CD14-positive monocyte (primary cell): ENCODE measurements around the gene RAX2. TPM values are rescaled to one million over a fixed set of nuclear protein-coding genes. Genes with fewer than 3 reads are reported as not detected.

ENCODE experiments used
- DNase-seq, 3 donors: peaks; one replicate each; pipeline ENCODE4 v3.0.0-alpha.2; 2011 to 2022
- H2AFZ ChIP-seq: 2 replicates; pipeline ENCODE4 v1.6.0; 2012; ENCODE audit warnings: mild to moderate bottlenecking, low read depth, low read length, inconsistent platforms; ENCODE audit not compliant: insufficient read depth, poor library complexity, severe bottlenecking
- H3K27ac ChIP-seq, 2 donors: 1 replicate in 1 of 2; 2 replicates in 1 of 2; pipeline ENCODE4 v1.5.1; 2012 to 2013; ENCODE audit warnings: low read length in 2 of 2, control low read depth in 1 of 2, inconsistent platforms in 1 of 2, low read depth in 1 of 2, mild to moderate bottlenecking in 1 of 2
- H3K27me3 ChIP-seq, 2 donors: one replicate each; pipeline versions ENCODE4 v1.6.0 to v1.6.1; 2011 to 2013; ENCODE audit warnings: low read length in 2 of 2; ENCODE audit not compliant: control insufficient read depth in 2 of 2, insufficient read depth in 2 of 2
- H3K36me3 ChIP-seq, 2 donors: replicated peaks in 1 of 2; 1 replicate in 1 of 2; 2 replicates in 1 of 2; pipeline versions ENCODE4 v1.5.1 to v1.6.1; 2012 to 2013; ENCODE audit warnings: low read length in 2 of 2, control low read depth in 1 of 2, inconsistent platforms in 1 of 2, mild to moderate bottlenecking in 1 of 2; ENCODE audit not compliant: insufficient read depth in 2 of 2, control insufficient read depth in 1 of 2
- H3K4me1 ChIP-seq, 2 donors: 1 replicate in 1 of 2; 2 replicates in 1 of 2; pipeline versions ENCODE4 v1.5.1 to v1.6.1; 2012 to 2013; ENCODE audit warnings: low read length in 2 of 2, control low read depth in 1 of 2, inconsistent platforms in 1 of 2, mild to moderate bottlenecking in 1 of 2, moderate library complexity in 1 of 2; ENCODE audit not compliant: insufficient read depth in 2 of 2, control insufficient read depth in 1 of 2
- H3K4me2 ChIP-seq: replicated peaks from 2 replicates; pipeline ENCODE3; 2012; ENCODE audit warnings: low read length, moderate library complexity, mild to moderate bottlenecking; ENCODE audit not compliant: poor library complexity, severe bottlenecking; ENCODE audit errors: extremely low read depth
- H3K4me3 ChIP-seq, 3 experiments: fragments of 200-600 bp in 1 of 3; sonication (generic) in 1 of 3; replicated peaks in 1 of 3; 1 replicate in 2 of 3; 2 replicates in 1 of 3; pipeline ENCODE4 v1.5.1; 2011 to 2013; ENCODE audit warnings: low read length in 3 of 3, mild to moderate bottlenecking in 3 of 3, control low read depth in 2 of 3, low read depth in 2 of 3, inconsistent platforms in 1 of 3, moderate library complexity in 1 of 3
- H3K79me2 ChIP-seq: 2 replicates; pipeline ENCODE4 v1.6.0; 2012; ENCODE audit warnings: mild to moderate bottlenecking, control low read depth, inconsistent platforms, low read length, moderate library complexity; ENCODE audit not compliant: insufficient read depth
- H3K9ac ChIP-seq: 2 replicates; pipeline ENCODE4 v1.6.0; 2017; ENCODE audit warnings: low read length, mild to moderate bottlenecking; ENCODE audit not compliant: insufficient read depth, poor library complexity, severe bottlenecking
- H3K9me3 ChIP-seq, 2 donors: replicated peaks in 1 of 2; 1 replicate in 1 of 2; 2 replicates in 1 of 2; pipeline versions ENCODE4 v1.5.1 to v1.6.1; 2012 to 2013; ENCODE audit warnings: low read length in 2 of 2, control low read depth in 1 of 2; ENCODE audit not compliant: control insufficient read depth in 1 of 2, insufficient read depth in 1 of 2
- H4K20me1 ChIP-seq: 2 replicates; pipeline ENCODE4 v1.6.0; 2012; ENCODE audit warnings: mild to moderate bottlenecking, low read length, control low read depth, moderate library complexity; ENCODE audit not compliant: insufficient read depth
- H3K27ac Mint-ChIP-seq, 7 donors: one replicate each; pipeline ENCODE4 v1.8.0; 2020; ENCODE audit warnings: mild to moderate bottlenecking in 7 of 7, mixed read lengths in 7 of 7, moderate library complexity in 6 of 7, inconsistent platforms in 2 of 7
- H3K27me3 Mint-ChIP-seq, 3 donors: one replicate each; pipeline ENCODE4 v1.8.0; 2021 to 2022; ENCODE audit warnings: low read depth in 3 of 3, mild to moderate bottlenecking in 3 of 3, mixed read lengths in 3 of 3, moderate library complexity in 3 of 3, inconsistent platforms in 1 of 3
- H3K36me3 Mint-ChIP-seq, 2 donors: one replicate each; pipeline ENCODE4 v1.8.0; 2020; ENCODE audit warnings: mixed read lengths in 2 of 2, inconsistent platforms in 1 of 2, mild to moderate bottlenecking in 1 of 2
- H3K4me1 Mint-ChIP-seq: one replicate; pipeline ENCODE4 v1.8.0; 2020; ENCODE audit warnings: mild to moderate bottlenecking, mixed read lengths
- H3K4me3 Mint-ChIP-seq, 2 donors: one replicate each; pipeline ENCODE4 v1.8.0; 2020; ENCODE audit warnings: mild to moderate bottlenecking in 2 of 2, mixed read lengths in 2 of 2, moderate library complexity in 1 of 2
- H3K9me3 Mint-ChIP-seq, 7 donors: one replicate each; pipeline ENCODE4 v1.8.0; 2020 to 2022; ENCODE audit warnings: mixed read lengths in 7 of 7, mild to moderate bottlenecking in 6 of 7, moderate library complexity in 6 of 7, inconsistent platforms in 2 of 7
- WGBS: methylation state at CpG from one replicate; pipeline ENCODE4 v1.1.5; 2013; ENCODE audit warnings: missing lambda C conversion rate; ENCODE audit not compliant: insufficient coverage; 5-methylcytosine and 5-hydroxymethylcytosine counted together
- intact Hi-C, 2 donors: fragments of 100-400 bp; cut with micrococcal nuclease; formaldehyde crosslinking; loops; one replicate each; pipeline versions ENCODE4 v1.15.0 to v1.15.1; 2023
- polyA plus RNA-seq, 3 donors: library from polyadenylated mRNA; depleted of rRNA in 1 of 3; unstranded in 2 of 3; stranded (reverse) in 1 of 3; fragments of 300-500 nt in 2 of 3; fragments of >200 nt in 1 of 3; fragmentation: Illumina TruSeq in 2 of 3; gene quantifications; 1 replicate in 2 of 3; 2 replicates in 1 of 3; pipeline ENCODE4 v1.2.3, GENCODE V29; 2012 to 2021
- TF ChIP-seq, protein P1 (sequence below): fragments of 200-600 bp; IDR thresholded peaks from one replicate; pipeline ENCODE4 v1.8.0; 2022; ENCODE audit warnings: antibody characterized with exemption, mild to moderate bottlenecking

Gene RAX2
- polyA plus RNA-seq, 3 donors: not detected

DNA sequence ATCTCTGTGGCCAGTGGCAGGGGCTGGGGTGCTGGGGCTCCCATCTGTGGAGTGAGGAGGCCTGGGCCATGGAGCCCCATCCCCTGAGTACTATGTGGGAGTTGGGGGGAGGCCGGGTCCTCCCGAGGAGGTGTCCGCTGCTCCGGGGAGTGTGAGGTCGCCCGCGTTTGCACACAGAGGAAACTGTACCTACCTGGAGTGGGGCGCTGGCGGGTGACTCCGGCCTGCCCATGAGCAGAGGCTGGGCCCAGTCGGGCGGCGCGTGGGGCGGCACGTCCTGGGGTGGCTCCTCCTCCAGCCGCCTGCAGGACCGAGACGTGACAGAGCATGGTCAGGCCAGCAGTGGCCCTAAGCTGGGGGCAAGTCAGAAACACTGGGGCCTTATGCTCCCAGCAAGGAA is 48.0 kb upstream of the RAX2 start:
- Histone ChIP-seq H3K27ac (no peak overlapping the region), H3K4me2 (no peak overlapping the region), H3K9me3 (no peaks in the 10 kb centered on the region), H2AFZ (no peak overlapping the region), H3K4me3 (no peak overlapping the region), H3K36me3 (no peaks in the 10 kb centered on the region), H3K9ac (no peak overlapping the region), H3K27me3 (no peaks in the 10 kb centered on the region), H3K4me1 (peaks cover 8 to 18% of the 10 kb centered on the region in 2 donors), H3K79me2 (no peaks in the 10 kb centered on the region), H4K20me1 (no peaks in the 10 kb centered on the region)
- Mint-ChIP-seq H3K9me3 (peaks cover 0 to 3% (median 0%) of the 10 kb centered on the region in 7 donors), H3K27ac (no peak overlapping the region), H3K27me3 (peaks cover 9 to 25% (median 14%) of the 10 kb centered on the region in 3 donors), H3K36me3 (no peaks in the 10 kb centered on the region), H3K4me1 (peaks cover 14% of the 10 kb centered on the region), H3K4me3 (no peak overlapping the region)
- no peak for DNase-seq
- 93% methylated on average over 19 of the region's 19 CpGs for WGBS
- intact Hi-C loops: loop anchor here (5.0 kb wide), 2 partner anchors 58 to 153 kb away; partner anchors contain the start of genes APBA3 (in 1 of the 2) and MRPL54 (in 1 of the 2)
- TF ChIP-seq, protein P1, sequence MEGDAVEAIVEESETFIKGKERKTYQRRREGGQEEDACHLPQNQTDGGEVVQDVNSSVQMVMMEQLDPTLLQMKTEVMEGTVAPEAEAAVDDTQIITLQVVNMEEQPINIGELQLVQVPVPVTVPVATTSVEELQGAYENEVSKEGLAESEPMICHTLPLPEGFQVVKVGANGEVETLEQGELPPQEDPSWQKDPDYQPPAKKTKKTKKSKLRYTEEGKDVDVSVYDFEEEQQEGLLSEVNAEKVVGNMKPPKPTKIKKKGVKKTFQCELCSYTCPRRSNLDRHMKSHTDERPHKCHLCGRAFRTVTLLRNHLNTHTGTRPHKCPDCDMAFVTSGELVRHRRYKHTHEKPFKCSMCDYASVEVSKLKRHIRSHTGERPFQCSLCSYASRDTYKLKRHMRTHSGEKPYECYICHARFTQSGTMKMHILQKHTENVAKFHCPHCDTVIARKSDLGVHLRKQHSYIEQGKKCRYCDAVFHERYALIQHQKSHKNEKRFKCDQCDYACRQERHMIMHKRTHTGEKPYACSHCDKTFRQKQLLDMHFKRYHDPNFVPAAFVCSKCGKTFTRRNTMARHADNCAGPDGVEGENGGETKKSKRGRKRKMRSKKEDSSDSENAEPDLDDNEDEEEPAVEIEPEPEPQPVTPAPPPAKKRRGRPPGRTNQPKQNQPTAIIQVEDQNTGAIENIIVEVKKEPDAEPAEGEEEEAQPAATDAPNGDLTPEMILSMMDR: no peak

DNA sequence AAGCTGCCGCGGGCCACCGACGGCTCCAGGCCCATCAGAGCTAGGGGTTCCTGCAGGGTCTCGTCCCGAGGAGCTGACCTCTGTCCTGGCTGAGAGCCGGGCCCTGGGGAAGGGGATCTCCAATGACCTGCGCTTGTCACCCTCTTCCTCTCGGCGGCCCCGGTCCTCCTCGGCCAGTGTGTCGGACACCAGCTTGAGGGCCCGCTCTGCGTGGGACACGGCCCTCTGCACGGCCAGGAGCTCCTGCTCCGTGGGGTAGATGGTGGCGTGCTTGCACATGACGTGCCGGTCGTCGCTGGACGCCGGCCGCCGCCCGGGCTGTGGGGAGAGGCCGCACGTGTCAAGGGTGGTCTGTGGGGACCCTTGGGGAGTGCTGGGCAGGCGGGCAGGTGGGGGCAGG is 46.9 kb upstream of the RAX2 start:
- H2AFZ ChIP-seq: peak overlapping the region; percentile 70
- TF ChIP-seq, protein P1: no peak

More for the DNA sequence above, 46.9 kb upstream of the RAX2 start:
- H4K20me1 ChIP-seq: no peaks in the 10 kb centered on the region
- H3K9ac ChIP-seq: peak overlapping the region; percentile 21
- WGBS: 70% methylated on average over 31 of the region's 31 CpGs
- Mint-ChIP-seq H3K36me3 (no peaks in the 10 kb centered on the region), H3K4me1 (peaks cover 14% of the 10 kb centered on the region), H3K27ac (peak overlapping the region in 1 of 7 donors; percentile 16), H3K27me3 (peaks cover 9 to 20% (median 13%) of the 10 kb centered on the region in 3 donors), H3K9me3 (peaks cover 0 to 3% (median 0%) of the 10 kb centered on the region in 7 donors), H3K4me3 (no peak overlapping the region)
- H3K9me3 ChIP-seq: no peaks in the 10 kb centered on the region
- no peak overlapping the region for H3K27ac ChIP-seq
- H3K36me3 ChIP-seq: no peaks in the 10 kb centered on the region
- no peak overlapping the region for H3K4me3 ChIP-seq
- H3K4me2 ChIP-seq: peak overlapping the region; percentile 37
- no peak for DNase-seq
- peaks cover 8 to 18% of the 10 kb centered on the region in 2 donors for H3K4me1 ChIP-seq
- H3K27me3 ChIP-seq: no peaks in the 10 kb centered on the region
- intact Hi-C loops: no loop called here
- H3K79me2 ChIP-seq: no peaks in the 10 kb centered on the region
